T-helper 22 cell (primary cell): Measurements from ENCODE around the gene DEAF1.
"Not testable (repeated sequence)": the region's sequence is repeated elsewhere in the genome, so short reads cannot be mapped to it uniquely, and the experiment has no call there.

Source experiments
- DNase-seq: peaks from one replicate; pipeline ENCODE4 v3.0.0-alpha.2; 2020; ENCODE audit warnings: low read depth

DEAF1 gene

DNA sequence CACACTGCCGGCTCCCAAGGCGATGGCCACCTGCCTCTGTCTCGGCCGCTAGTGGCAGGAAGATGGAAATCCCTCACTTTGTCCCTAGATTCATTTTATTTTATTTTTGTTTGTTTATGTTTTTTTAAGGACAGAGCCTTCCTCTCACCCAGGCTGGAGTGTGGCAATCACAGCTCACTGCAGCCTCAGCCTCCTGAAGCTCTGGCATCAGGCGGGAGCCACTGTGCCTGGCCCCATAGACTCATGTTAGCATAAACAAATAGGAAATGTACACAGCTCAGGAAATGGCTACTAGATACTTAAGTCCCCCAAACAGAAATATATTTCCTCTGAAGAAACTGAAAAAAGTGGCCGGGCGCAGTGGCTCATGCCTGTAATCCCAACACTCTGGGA is 4.1 kb upstream of the DEAF1 start:
- DNase-seq = no peak

GRCh38 chr11:698493-699115 is 3.6 kb upstream of the DEAF1 start:
- no peak for DNase-seq

DNA sequence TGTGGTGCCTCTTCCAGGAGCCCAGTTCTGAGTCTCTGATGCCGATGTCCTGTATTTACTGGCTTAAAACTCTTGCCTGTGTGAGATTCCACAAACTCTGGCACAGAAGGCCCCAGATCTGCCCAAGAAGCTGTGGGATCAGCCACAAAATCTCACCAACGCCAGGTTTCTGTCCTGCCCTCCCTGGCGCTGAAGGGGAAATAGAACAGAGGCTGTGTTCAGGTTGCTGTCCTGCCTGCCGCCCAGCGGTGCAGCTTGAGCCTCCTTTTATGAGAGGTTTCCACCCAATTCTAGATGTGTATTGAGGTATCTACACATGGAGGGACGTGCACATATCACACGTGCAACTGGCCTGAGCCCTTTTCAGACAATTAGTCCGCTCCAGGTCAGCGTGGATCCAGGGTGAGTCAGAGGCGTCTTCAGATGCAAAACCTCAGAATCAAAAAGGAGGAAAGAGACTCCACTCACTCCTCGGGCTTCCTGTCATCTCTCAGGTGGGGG is 2.8 kb upstream of the DEAF1 start:
- DNase-seq = no peak

DNA sequence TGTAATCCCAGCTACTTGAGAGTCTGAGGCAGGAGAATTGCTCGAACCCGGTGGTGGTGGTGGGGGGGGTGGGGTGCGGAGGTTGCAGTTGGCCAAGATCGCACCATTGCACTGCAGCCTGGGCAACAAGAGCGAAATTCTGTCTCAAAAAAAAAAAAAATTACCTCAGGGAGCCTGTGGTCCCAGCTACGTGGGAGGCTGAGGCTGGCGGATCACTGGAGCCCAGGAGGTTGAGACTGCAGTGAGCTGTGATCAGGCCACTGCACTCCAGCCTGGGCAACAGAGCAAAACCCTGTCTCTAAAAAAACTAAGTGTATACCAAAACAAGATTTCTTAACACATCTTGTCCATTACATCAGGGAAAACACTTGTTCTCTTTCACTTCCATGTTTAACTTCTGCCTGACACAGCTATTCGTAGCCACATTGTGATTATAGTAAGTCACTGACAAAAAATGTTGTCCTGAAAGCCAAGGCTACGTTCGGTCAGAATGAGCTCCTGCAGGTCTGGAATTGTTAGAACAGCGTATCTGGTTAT is 2.0 kb upstream of the DEAF1 start:
- no peak for DNase-seq

DNA sequence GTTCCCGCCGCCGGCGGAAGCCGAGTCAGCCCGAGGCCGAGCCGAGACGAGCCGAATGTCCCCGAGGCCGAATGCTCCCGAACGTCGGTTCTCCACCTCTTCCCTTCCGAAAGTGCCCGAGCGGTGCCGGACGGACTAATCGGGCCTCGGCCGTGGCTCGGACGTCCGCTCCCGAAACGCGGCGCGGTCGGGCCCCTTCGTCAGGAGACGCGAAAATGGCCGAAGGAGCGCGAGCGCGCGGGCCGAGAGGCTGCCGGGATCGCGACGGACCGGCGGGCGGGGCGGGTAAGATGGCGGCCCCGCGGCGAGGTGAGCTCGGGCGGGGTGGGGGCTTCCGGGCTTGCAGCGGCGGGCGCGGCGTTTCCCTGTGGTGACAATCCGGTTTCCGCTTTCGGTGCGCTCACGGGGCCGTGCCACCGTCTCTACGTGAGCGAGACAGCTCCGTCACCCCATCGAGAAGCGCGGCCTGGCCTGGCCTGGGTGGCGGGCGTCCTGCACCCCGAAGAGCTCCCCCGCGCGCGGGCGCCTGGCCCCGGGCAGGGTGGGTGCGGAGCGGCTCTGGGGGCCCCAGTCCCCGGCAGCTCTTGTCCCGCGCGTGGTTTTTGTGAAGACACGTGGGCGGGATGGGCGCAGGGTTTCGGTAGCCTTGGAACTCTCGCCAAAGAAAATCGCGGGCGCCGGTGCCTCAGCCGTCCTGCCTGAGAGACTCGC is 671 bp upstream of the DEAF1 start, which contains the start of gene TMEM80:
Gene TMEM80, plus strand, starts transcription at position 279 of the 711 bp plus-strand sequence. Its CDS starts 12 bp downstream, at position 291.
- DNase-seq = peak; percentile 97

DNA sequence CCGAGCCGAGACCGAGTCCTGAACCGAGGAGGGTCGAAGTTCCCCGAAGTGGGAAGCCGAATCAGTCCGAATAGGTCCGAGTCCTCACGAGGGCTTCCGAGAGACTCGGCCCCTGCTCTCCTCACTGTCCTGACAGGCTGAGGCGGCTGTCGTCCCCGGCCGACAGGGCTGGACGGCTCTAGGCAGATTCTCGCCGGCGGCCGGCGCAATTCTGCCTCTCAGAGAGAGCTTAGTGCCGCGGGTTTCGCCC is 191 bp upstream of the DEAF1 start:
- no peak for DNase-seq

DNA sequence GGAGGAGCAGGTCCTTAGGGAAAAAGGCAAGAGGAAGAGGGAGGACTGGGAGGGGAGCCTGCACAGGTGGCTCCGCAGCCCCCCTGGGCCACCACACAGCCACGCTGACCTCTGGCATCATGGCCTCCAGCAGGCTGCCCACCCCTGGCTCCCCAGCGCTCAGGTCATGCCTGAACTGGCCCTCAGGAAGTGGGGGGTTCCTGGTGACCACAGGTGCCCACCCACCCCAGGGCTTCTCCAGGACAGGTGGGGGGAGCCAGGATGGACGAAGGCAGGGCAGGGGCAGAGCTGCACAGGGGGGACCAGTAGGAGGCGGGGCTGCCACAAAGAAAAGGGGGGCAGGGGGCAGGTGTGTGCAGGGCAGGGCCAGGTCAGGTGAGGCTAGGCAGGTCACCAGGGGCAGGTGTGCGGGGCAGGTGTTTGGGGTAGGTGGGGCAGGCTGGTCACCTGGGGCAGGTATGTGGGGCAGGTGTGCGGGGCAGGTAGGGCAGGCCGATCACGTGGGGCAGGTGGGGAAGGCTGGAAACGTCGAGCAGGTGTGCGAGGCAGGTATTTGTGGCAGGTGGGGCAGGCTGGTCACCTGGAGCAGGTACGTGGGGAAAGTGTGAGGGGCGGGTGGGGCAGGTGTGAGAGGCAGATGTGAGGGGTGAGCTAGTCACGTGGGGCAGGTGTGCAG is 997 bp downstream of the DEAF1 start:
- DNase-seq = no peak

DNA sequence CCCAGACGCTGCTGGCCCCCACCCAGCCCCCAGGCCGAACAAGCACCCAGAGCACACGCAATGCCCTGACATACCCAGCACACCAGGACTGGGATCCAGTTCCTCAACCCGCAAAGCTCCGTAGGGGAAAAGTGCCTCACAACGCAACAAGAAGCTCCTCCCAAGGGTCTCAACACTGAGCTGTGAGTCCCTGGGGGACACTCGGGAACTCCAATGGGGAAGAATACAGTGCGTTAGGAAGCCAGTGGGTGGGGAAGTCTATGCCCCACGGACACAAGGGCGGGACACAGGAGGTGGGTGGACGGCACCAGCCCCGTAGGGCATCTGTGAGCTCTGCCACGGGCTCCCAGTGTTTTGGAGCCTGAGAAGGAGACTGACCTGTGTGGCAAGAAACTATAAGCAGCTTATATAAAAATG is 1.6 kb downstream of the DEAF1 start:
- no peak for DNase-seq

DNA sequence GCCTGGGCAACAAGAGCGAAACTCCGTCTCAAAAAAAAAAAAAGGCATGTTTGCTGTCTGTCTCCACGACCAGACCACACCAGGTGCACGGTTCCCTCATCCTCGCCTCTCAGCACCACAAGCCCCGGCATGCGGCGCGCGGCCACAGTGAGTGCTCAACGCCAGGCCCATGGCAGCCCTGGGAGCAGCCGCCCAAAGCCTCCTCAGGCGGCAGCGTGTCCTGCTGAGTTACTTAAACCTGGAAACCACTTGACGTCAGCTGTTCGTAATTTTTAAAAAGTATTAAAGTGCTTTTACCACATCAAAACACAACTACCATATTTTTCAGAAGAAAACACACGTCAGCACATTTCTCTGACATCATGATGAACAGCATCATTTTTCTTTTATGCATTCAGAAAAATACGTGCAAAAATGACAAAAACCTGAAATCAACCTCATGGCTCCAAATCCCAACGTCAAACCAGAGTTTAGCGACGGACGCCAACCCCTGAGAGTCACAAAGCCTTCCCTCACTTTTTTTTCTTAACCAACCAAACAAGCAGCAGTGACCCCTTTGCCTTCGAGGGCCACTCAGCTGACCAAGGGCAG is 2.1 kb downstream of the DEAF1 start:
- DNase-seq = peak; percentile 34

GRCh38 chr11:691710-692590 is 3.1 kb downstream of the DEAF1 start:
- DNase-seq = no peak

GRCh38 chr11:690738-691633 is 4.0 kb downstream of the DEAF1 start:
- no peak for DNase-seq

DNA sequence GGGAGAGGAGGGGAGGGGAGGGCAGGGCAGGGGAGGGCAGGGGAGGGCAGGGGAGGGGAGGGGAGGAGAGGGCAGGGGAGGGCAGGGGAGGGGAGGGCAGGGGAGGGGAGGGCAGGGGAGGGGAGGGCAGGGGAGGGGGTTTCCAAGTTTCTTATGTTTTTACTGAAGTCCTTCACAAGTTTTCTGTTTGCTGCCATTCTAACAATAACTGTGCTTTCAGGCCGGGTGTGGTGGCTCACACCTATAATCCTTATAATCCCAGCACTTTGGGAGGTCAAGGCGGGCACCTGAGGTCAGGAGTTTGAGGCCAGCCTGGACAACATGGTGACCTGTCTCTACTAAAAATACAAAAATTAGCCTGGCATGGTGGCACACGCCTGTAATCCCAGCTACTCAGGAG is 4.8 kb downstream of the DEAF1 start:
- DNase-seq = not testable (repeated sequence)

- DNase-seq = no peak
Measured at GRCh38 chr11:689625-690024, 5.4 kb downstream of the DEAF1 start.

- no peak for DNase-seq
Measured at GRCh38 chr11:688681-689080, 6.3 kb downstream of the DEAF1 start.

GRCh38 chr11:687751-688150 is 7.3 kb downstream of the DEAF1 start:
- DNase-seq = no peak

DNA sequence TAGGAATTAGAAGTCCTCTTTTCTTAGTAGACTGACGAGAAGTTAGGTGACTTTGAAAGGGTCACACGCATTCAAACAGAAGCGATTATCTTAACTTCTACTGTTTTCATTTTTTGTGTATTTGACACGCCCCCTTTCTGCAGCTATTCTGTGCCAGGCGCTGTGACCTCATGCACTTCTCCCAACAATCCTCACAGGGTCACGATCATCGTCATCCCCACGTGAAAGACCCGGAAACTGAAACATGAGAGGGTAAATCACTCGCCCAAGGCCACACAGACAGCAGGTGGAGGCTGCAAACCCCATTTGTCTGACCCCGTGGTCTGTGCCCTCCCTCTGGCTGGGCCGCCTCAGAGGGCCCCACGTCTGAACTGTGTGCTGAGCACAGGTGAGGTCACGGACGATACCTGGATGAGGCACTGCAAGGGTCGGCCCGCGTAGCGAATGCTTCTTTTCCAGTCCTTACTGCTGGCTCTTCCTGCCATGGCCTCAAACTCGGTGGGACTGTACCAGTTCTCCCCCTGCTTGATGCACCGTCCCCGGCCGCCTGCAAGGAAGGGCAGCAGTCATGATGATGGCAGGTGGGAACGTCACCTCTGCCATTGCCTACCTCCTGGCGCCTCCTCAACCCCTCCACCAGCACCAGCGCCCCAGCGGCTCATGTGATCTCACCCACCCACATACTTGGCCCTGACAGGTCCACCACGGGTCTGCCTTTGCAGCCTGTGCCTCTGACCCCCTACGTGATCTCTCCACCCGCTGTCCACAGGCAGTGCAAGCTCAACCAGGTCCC is 8.4 kb downstream of the DEAF1 start:
- no peak for DNase-seq

- DNase-seq = no peak
Measured at GRCh38 chr11:680970-681369, 14.1 kb downstream of the DEAF1 start.

- DNase-seq = no peak
Measured at GRCh38 chr11:680476-680875, 14.5 kb downstream of the DEAF1 start.

GRCh38 chr11:679271-680207 is 15.5 kb downstream of the DEAF1 start:
- DNase-seq = no peak
